ENCODE data around the gene CMTM2. TPM values are rescaled to one million over a fixed set of nuclear protein-coding genes. Genes with fewer than 3 reads are reported as not detected.

CMTM2 gene
- total and polyA plus RNA-seq, 9 of the 15 experiments (the other 6 are each of a cell fraction or from before 2014, with no cell fraction given), result not detected

GRCh38 chr16:66549284-66550131, 29.8 kb upstream of the CMTM2 start, which contains the start of gene TK2 (continued):
- no peak for TF ChIP-seq GATA2 (CRISPR knock-in tag; IDR thresholded peaks at IDR 0.05)
- TF ChIP-seq HNRNPK (IDR thresholded peaks at IDR 0.05; ENCODE audit: low read depth, low read length, poor library complexity, severe bottlenecking), result no peak
- no peak for TF ChIP-seq MXI1 (IDR thresholded peaks at IDR 0.05; ENCODE audit: low read depth, low read length)
- TF ChIP-seq MCM2 (IDR thresholded peaks at IDR 0.05; ENCODE audit: low read depth), result no peak
- TF ChIP-seq FOXM1 (IDR thresholded peaks at IDR 0.05; ENCODE audit: low read depth), result no peak
- TF ChIP-seq FOXM1 (CRISPR knock-in tag; IDR thresholded peaks at IDR 0.05; ENCODE audit: low read depth), result no peak
- no peak for TF ChIP-seq ASH1L (IDR thresholded peaks at IDR 0.05; ENCODE audit: borderline replicate concordance, low read depth, partially characterized antibody)
- TF ChIP-seq TEAD2 (tag; IDR thresholded peaks at IDR 0.05), result no peak
- TF ChIP-seq ZNF512 (tag; IDR thresholded peaks at IDR 0.05), result no peak
- no peak for TF ChIP-seq NEUROD1 (IDR thresholded peaks at IDR 0.05; ENCODE audit: borderline replicate concordance, low read depth, low read length, partially characterized antibody)
- no peak for TF ChIP-seq CC2D1A (IDR thresholded peaks at IDR 0.05)
- TF ChIP-seq NFIX (CRISPR knock-in tag; IDR thresholded peaks at IDR 0.05; ENCODE audit: low read depth), result no peak
- TF ChIP-seq ZNF518B (CRISPR knock-in tag; IDR thresholded peaks at IDR 0.05), result no peak
- no peak for TF ChIP-seq NFIC (IDR thresholded peaks at IDR 0.05)
- TF ChIP-seq FOXA3 (CRISPR knock-in tag; conservative IDR thresholded peaks at IDR 0.05 in 1 of 2, IDR thresholded peaks at IDR 0.05 in 1 of 2), result no peak
- TF ChIP-seq ZBTB26 (CRISPR knock-in tag; IDR thresholded peaks at IDR 0.05), result no peak
- TF ChIP-seq ZNF445 (CRISPR knock-in tag; IDR thresholded peaks at IDR 0.05; ENCODE audit: low read depth), result no peak
- no peak for TF ChIP-seq DIDO1 (tag; IDR thresholded peaks at IDR 0.05; ENCODE audit: low read depth)
- TF ChIP-seq PREB (CRISPR knock-in tag; IDR thresholded peaks at IDR 0.05), result 0 out of 2 replicates have a peak, but pooled peaks have one; percentile 29
- TF ChIP-seq BCOR (IDR thresholded peaks at IDR 0.05), result no peak
- no peak for TF ChIP-seq MBD2 (IDR thresholded peaks at IDR 0.05; ENCODE audit: borderline replicate concordance, low read depth)
- TF ChIP-seq ZNF707 (CRISPR knock-in tag; conservative IDR thresholded peaks at IDR 0.05), result no peak

Measured in K562 (cell line).